ENCODE results near the gene SLC4A2.

Gene SLC4A2

GRCh38 chr7:151058781-151059366 is 515 bp upstream of the SLC4A2 start:
- H3K27me3 Mint-ChIP-seq: no peaks in the 10 kb centered on the region
- H3K36me3 Mint-ChIP-seq (ENCODE audit: low read depth): peaks cover 68% of the 10 kb centered on the region
- peaks cover 61% of the 10 kb centered on the region for H3K4me1 Mint-ChIP-seq (ENCODE audit: low read depth)
- H3K4me3 Mint-ChIP-seq: peak overlapping the region; percentile 91
- peak overlapping the region; percentile 92 for H3K27ac Mint-ChIP-seq
- no peaks in the 10 kb centered on the region for H3K9me3 Mint-ChIP-seq
- intact Hi-C loops (cut with micrococcal nuclease): loop anchor here (1.0 to 10.0 kb wide), 3 partner anchors 28 to 56 kb away; partner anchors contain the start of genes ABCB8 and AGAP3

GRCh38 chr7:151060113-151060415 is 675 bp downstream of the SLC4A2 start:
- H3K9me3 Mint-ChIP-seq: no peaks in the 10 kb centered on the region
- H3K36me3 Mint-ChIP-seq (ENCODE audit: low read depth): peaks cover 68% of the 10 kb centered on the region
- peaks cover 52% of the 10 kb centered on the region for H3K4me1 Mint-ChIP-seq (ENCODE audit: low read depth)
- peak overlapping the region; percentile 91 for H3K4me3 Mint-ChIP-seq
- intact Hi-C loops (cut with micrococcal nuclease): no loop called here
- H3K27me3 Mint-ChIP-seq: no peaks in the 10 kb centered on the region
- H3K27ac Mint-ChIP-seq: peak overlapping the region; percentile 92

- H3K4me3 Mint-ChIP-seq: peak overlapping the region; percentile 91
- H3K27ac Mint-ChIP-seq: peak overlapping the region; percentile 92
Measured at GRCh38 chr7:151060416-151061212, 1.2 kb downstream of the SLC4A2 start.

GRCh38 chr7:151061213-151062110 is 2.1 kb downstream of the SLC4A2 start:
- intact Hi-C loops (cut with micrococcal nuclease): no loop called here
- peak overlapping the region; percentile 92 for H3K27ac Mint-ChIP-seq
- H3K36me3 Mint-ChIP-seq (ENCODE audit: low read depth): peaks cover 74% of the 10 kb centered on the region
- H3K9me3 Mint-ChIP-seq: no peaks in the 10 kb centered on the region
- peak overlapping the region; percentile 91 for H3K4me3 Mint-ChIP-seq
- peaks cover 48% of the 10 kb centered on the region for H3K4me1 Mint-ChIP-seq (ENCODE audit: low read depth)
- no peaks in the 10 kb centered on the region for H3K27me3 Mint-ChIP-seq

More at GRCh38 chr7:151060416-151061212, 1.2 kb downstream of the SLC4A2 start:
- Mint-ChIP-seq H3K36me3 (ENCODE audit: low read depth) (peaks cover 68% of the 10 kb centered on the region), H3K4me1 (ENCODE audit: low read depth) (peaks cover 52% of the 10 kb centered on the region), H3K9me3 (no peaks in the 10 kb centered on the region), H3K27me3 (no peaks in the 10 kb centered on the region)
- intact Hi-C loops (cut with micrococcal nuclease): no loop called here

GRCh38 chr7:151062111-151062398 is 2.7 kb downstream of the SLC4A2 start:
- Mint-ChIP-seq H3K27ac (peak overlapping the region; percentile 92), H3K36me3 (ENCODE audit: low read depth) (peaks cover 79% of the 10 kb centered on the region), H3K27me3 (no peaks in the 10 kb centered on the region), H3K9me3 (no peaks in the 10 kb centered on the region), H3K4me3 (no peak overlapping the region), H3K4me1 (ENCODE audit: low read depth) (peaks cover 42% of the 10 kb centered on the region)
- intact Hi-C loops (cut with micrococcal nuclease): no loop called here

- H3K4me1 Mint-ChIP-seq (ENCODE audit: low read depth): peaks cover 37% of the 10 kb centered on the region
- no peak overlapping the region for H3K4me3 Mint-ChIP-seq
- intact Hi-C loops (cut with micrococcal nuclease): no loop called here
- H3K9me3 Mint-ChIP-seq: no peaks in the 10 kb centered on the region
- H3K36me3 Mint-ChIP-seq (ENCODE audit: low read depth): peaks cover 79% of the 10 kb centered on the region
- H3K27me3 Mint-ChIP-seq: no peaks in the 10 kb centered on the region
- no peak overlapping the region for H3K27ac Mint-ChIP-seq
Measured at GRCh38 chr7:151062399-151063211, 3.2 kb downstream of the SLC4A2 start.

GRCh38 chr7:151063212-151063561 is 3.8 kb downstream of the SLC4A2 start:
- intact Hi-C loops (cut with micrococcal nuclease): no loop called here
- H3K27ac Mint-ChIP-seq: no peak overlapping the region
- H3K27me3 Mint-ChIP-seq: no peaks in the 10 kb centered on the region
- no peaks in the 10 kb centered on the region for H3K9me3 Mint-ChIP-seq
- H3K36me3 Mint-ChIP-seq (ENCODE audit: low read depth): peaks cover 84% of the 10 kb centered on the region
- no peak overlapping the region for H3K4me3 Mint-ChIP-seq
- peaks cover 36% of the 10 kb centered on the region for H3K4me1 Mint-ChIP-seq (ENCODE audit: low read depth)

GRCh38 chr7:151064454-151064853 is 5.1 kb downstream of the SLC4A2 start:
- Mint-ChIP-seq H3K9me3 (no peaks in the 10 kb centered on the region), H3K36me3 (ENCODE audit: low read depth) (peaks cover 93% of the 10 kb centered on the region), H3K4me3 (no peak overlapping the region), H3K27me3 (no peaks in the 10 kb centered on the region), H3K4me1 (ENCODE audit: low read depth) (peaks cover 24% of the 10 kb centered on the region), H3K27ac (no peak overlapping the region)
- intact Hi-C loops (cut with micrococcal nuclease): no loop called here

GRCh38 chr7:151064993-151065392 is 5.6 kb downstream of the SLC4A2 start:
- Mint-ChIP-seq H3K27ac (no peak overlapping the region), H3K9me3 (no peaks in the 10 kb centered on the region), H3K4me3 (no peak overlapping the region), H3K27me3 (no peaks in the 10 kb centered on the region), H3K36me3 (ENCODE audit: low read depth) (peaks cover 93% of the 10 kb centered on the region), H3K4me1 (ENCODE audit: low read depth) (peaks cover 22% of the 10 kb centered on the region)
- intact Hi-C loops (cut with micrococcal nuclease): no loop called here

- peaks cover 16% of the 10 kb centered on the region for H3K4me1 Mint-ChIP-seq (ENCODE audit: low read depth)
- H3K4me3 Mint-ChIP-seq: no peak overlapping the region
- H3K9me3 Mint-ChIP-seq: no peaks in the 10 kb centered on the region
- peaks cover 95% of the 10 kb centered on the region for H3K36me3 Mint-ChIP-seq (ENCODE audit: low read depth)
- no peaks in the 10 kb centered on the region for H3K27me3 Mint-ChIP-seq
- no peak overlapping the region for H3K27ac Mint-ChIP-seq
- intact Hi-C loops (cut with micrococcal nuclease): no loop called here
Measured at GRCh38 chr7:151065516-151065915, 6.1 kb downstream of the SLC4A2 start.

GRCh38 chr7:151066273-151066974 is 7.0 kb downstream of the SLC4A2 start:
- peaks cover 100% of the 10 kb centered on the region for H3K36me3 Mint-ChIP-seq (ENCODE audit: low read depth)
- H3K27me3 Mint-ChIP-seq: no peaks in the 10 kb centered on the region
- H3K4me3 Mint-ChIP-seq: no peak overlapping the region
- intact Hi-C loops (cut with micrococcal nuclease): no loop called here
- H3K27ac Mint-ChIP-seq: no peak overlapping the region
- no peaks in the 10 kb centered on the region for H3K9me3 Mint-ChIP-seq
- peaks cover 7% of the 10 kb centered on the region for H3K4me1 Mint-ChIP-seq (ENCODE audit: low read depth)

GRCh38 chr7:151068069-151068773 is 8.8 kb downstream of the SLC4A2 start:
- peaks cover 100% of the 10 kb centered on the region for H3K36me3 Mint-ChIP-seq (ENCODE audit: low read depth)

More at GRCh38 chr7:151068069-151068773, 8.8 kb downstream of the SLC4A2 start:
- intact Hi-C loops (cut with micrococcal nuclease): no loop called here
- Mint-ChIP-seq H3K27me3 (no peaks in the 10 kb centered on the region), H3K9me3 (no peaks in the 10 kb centered on the region), H3K27ac (no peak overlapping the region), H3K4me3 (no peak overlapping the region), H3K4me1 (ENCODE audit: low read depth) (no peaks in the 10 kb centered on the region)
